Peyer's patch (tissue), 4 donors: ENCODE data around the gene FRMD8.

ENCODE experiments used
- CTCF ChIP-seq, 6 experiments: fragments of 450-650 bp in 4 of 6; fragments of 200-600 bp in 2 of 6; sonication (generic) in 1 of 6; IDR thresholded peaks; one replicate each; pipeline ENCODE4 v1.5.1; 2017 to 2019; ENCODE audit warnings: antibody characterized with exemption in 6 of 6, mild to moderate bottlenecking in 3 of 6, moderate library complexity in 1 of 6
- POLR2A ChIP-seq, 2 donors: fragments of 450-650 bp; IDR thresholded peaks; one replicate each; pipeline ENCODE4 v1.5.1; 2017; ENCODE audit warnings: antibody characterized with exemption in 2 of 2, mild to moderate bottlenecking in 2 of 2, moderate library complexity in 2 of 2

- no peak for TF ChIP-seq CTCF (IDR thresholded peaks at IDR 0.05)
- no peak for TF ChIP-seq POLR2A (IDR thresholded peaks at IDR 0.05)
Observed at GRCh38 chr11:65445604-65446445, 59.4 kb downstream of the FRMD8 start.
